ENCODE measurements around the gene GPR107. TPM values are rescaled to one million over a fixed set of nuclear protein-coding genes. Genes with fewer than 3 reads are reported as not detected.

Gene GPR107
- total and polyA plus RNA-seq, 2 experiments from 2014 or later = 8.0 to 18.9 TPM

DNA sequence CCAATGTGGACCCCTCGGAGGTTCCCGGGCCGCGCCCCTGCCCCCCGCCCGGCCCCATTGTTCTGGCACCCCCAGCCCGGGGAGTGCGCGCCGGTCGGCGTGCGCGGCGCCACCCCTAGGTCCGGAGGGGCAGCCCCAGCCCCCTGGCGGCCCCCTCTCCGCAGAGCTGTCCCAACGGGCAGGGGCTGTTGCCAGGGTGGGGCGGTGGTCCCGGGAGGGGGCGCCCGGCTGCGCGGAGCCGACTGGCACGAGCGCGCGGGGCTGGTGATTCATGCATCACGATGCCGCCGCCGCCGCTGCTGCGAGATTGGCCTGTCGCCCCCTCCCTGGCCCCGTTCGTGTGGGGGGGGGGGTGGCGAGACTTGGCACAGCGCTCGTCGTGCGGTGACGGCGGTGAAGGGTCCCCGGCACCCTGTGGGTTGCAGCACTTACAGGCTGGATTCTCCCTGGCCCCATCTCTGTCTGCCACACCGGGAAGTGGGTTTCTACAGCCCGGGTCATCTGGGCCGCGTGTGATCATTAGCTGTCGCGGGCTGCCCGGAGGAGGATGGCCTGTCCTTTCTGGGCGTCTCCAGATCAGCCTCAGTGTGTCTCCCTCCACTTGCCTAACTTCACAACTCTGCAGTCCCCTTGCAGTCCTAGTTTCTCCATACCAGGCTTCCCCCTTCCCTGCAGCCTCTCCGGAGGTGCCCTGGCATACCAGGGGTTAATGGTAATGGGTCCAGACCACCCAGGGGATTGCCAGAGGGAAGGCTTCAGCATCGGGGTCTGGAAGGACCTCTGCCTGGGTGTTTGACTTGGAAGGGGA, 119.4 kb downstream of the GPR107 start:
- Histone ChIP-seq H3K9me2 (ENCODE audit: insufficient read depth) (no peaks in the 10 kb centered on the region), H3K27me3 (replicated peaks; ENCODE audit: insufficient read depth) (no peaks in the 10 kb centered on the region), H3K36me3 (ENCODE audit: low read depth) (no peaks in the 10 kb centered on the region), H2AFZ (peak overlapping the region; percentile 38), H3K27ac (peak overlapping the region; percentile 4; the same call in 1 of the 2 replicates), H3K9me3 (ENCODE audit: low read depth) (no peaks in the 10 kb centered on the region), H3K4me2 (ENCODE audit: unreplicated experiment) (peak overlapping the region; percentile 86), H3K4me3 (peak overlapping the region; percentile 83), H3K4me1 (ENCODE audit: insufficient read depth) (0 out of 2 replicates have a peak, but pooled peaks cover 6% of the 10 kb centered on the region), H3K9ac (peak overlapping the region; percentile 85), H3K79me2 (ENCODE audit: insufficient read depth) (peaks cover 51% of the 10 kb centered on the region), H3F3A (ENCODE audit: insufficient read depth) (no peaks in the 10 kb centered on the region), H4K20me1 (ENCODE audit: insufficient read depth) (no peaks in the 10 kb centered on the region)
- in situ Hi-C loops (cut with MboI) = no loop called here
- TF ChIP-seq EZH2phosphoT487 (IDR thresholded peaks at IDR 0.05; ENCODE audit: insufficient read depth, low read depth) (no peak), EZH2 (IDR thresholded peaks at IDR 0.05; ENCODE audit: insufficient read depth, poor library complexity, severe bottlenecking) (no peak)
- DNase-seq = peak; percentile 68
- 1 to 2% methylated on average over 24 to 42 of the region's 57 CpGs for WGBS, 2 experiments (ENCODE audit: low coverage in 1 of 2, low lambda C conversion rate in 2 of 2, missing lambda C conversion rate in 2 of 2)

DNA sequence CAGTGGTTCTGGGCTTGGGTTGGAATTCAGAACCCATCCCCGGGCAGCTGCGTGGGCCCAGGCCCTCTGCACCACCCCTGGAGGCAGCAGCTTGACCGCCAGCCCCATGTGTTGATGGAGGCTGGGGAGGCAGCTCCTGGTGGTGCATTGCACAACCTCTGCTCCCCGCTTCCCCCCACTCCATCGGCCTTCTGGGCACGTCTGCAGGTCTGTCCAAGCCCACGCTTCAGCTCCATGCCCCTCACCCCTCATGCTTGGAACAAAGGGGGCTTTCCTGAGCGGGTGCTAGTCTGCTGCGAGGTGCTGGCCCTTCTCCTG, 119.9 kb downstream of the GPR107 start:
- peaks cover 56% of the 10 kb centered on the region for H3K79me2 ChIP-seq (ENCODE audit: insufficient read depth)
- 26 to 39% methylated on average over 8 to 9 of the region's 9 CpGs for WGBS, 2 experiments (ENCODE audit: low coverage in 1 of 2, low lambda C conversion rate in 2 of 2, missing lambda C conversion rate in 2 of 2)
- H3K27ac ChIP-seq = 0 out of 2 replicates have a peak overlapping the region, but pooled peaks have one; percentile 4
- peak overlapping the region; percentile 85 for H3K9ac ChIP-seq
- TF ChIP-seq EZH2 (IDR thresholded peaks at IDR 0.05; ENCODE audit: insufficient read depth, poor library complexity, severe bottlenecking) (no peak), EZH2phosphoT487 (IDR thresholded peaks at IDR 0.05; ENCODE audit: insufficient read depth, low read depth) (no peak)
- peak overlapping the region; percentile 83 for H3K4me3 ChIP-seq
- H2AFZ ChIP-seq = peak overlapping the region; percentile 38; the same call in 1 of the 2 replicates
- no peaks in the 10 kb centered on the region for H3K9me2 ChIP-seq (ENCODE audit: insufficient read depth)
- 0 out of 2 replicates have a peak, but pooled peaks cover 6% of the 10 kb centered on the region for H3K4me1 ChIP-seq (ENCODE audit: insufficient read depth)
- H3K4me2 ChIP-seq (ENCODE audit: unreplicated experiment) = peak overlapping the region; percentile 86
- in situ Hi-C loops (cut with MboI) = no loop called here
- peak; percentile 63 for DNase-seq
- H3K9me3 ChIP-seq (ENCODE audit: low read depth) = no peaks in the 10 kb centered on the region
- H3K27me3 ChIP-seq (replicated peaks; ENCODE audit: insufficient read depth) = no peaks in the 10 kb centered on the region
- no peaks in the 10 kb centered on the region for H3K36me3 ChIP-seq (ENCODE audit: low read depth)
- H4K20me1 ChIP-seq (ENCODE audit: insufficient read depth) = no peaks in the 10 kb centered on the region
- no peaks in the 10 kb centered on the region for H3F3A ChIP-seq (ENCODE audit: insufficient read depth)

DNA sequence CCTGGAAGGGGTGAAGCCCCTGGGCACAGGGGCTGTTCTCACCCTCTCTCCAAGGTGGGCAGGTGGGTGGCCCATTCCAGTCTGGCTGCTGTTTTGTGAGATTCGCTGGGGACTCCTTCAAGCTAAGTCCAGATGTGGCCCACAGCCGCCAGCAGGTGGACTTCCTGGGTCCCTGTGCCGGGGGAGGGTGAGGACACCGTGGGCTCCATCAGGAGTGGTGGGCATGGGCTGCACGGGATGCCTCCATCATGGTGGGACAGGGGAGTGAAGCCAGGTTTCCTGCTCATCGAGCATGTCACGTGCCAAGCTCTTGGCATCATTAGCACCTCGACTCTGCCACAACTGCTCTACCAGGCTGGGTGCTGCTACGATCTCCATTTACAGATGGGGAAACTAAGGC, 120.3 kb downstream of the GPR107 start:
- Histone ChIP-seq H3K36me3 (ENCODE audit: low read depth) (no peaks in the 10 kb centered on the region), H3F3A (ENCODE audit: insufficient read depth) (peaks cover 2% of the 10 kb centered on the region; the same call in 1 of the 2 replicates), H3K27ac (no peak overlapping the region), H3K27me3 (replicated peaks; ENCODE audit: insufficient read depth) (no peaks in the 10 kb centered on the region), H3K4me1 (ENCODE audit: insufficient read depth) (0 out of 2 replicates have a peak, but pooled peaks cover 6% of the 10 kb centered on the region), H3K79me2 (ENCODE audit: insufficient read depth) (peaks cover 57% of the 10 kb centered on the region), H3K9ac (peak overlapping the region; percentile 85), H4K20me1 (ENCODE audit: insufficient read depth) (no peaks in the 10 kb centered on the region), H3K9me2 (ENCODE audit: insufficient read depth) (no peaks in the 10 kb centered on the region), H3K9me3 (ENCODE audit: low read depth) (no peaks in the 10 kb centered on the region), H3K4me3 (peak overlapping the region; percentile 83), H3K4me2 (ENCODE audit: unreplicated experiment) (peak overlapping the region; percentile 86), H2AFZ (no peak overlapping the region)
- WGBS, 2 experiments (ENCODE audit: low coverage in 1 of 2, low lambda C conversion rate in 2 of 2, missing lambda C conversion rate in 2 of 2) = 75 to 78% methylated on average over 9 of the region's 9 CpGs
- no peak for DNase-seq
- TF ChIP-seq EZH2phosphoT487 (IDR thresholded peaks at IDR 0.05; ENCODE audit: insufficient read depth, low read depth) (no peak), EZH2 (IDR thresholded peaks at IDR 0.05; ENCODE audit: insufficient read depth, poor library complexity, severe bottlenecking) (no peak)
- in situ Hi-C loops (cut with MboI) = no loop called here

DNA sequence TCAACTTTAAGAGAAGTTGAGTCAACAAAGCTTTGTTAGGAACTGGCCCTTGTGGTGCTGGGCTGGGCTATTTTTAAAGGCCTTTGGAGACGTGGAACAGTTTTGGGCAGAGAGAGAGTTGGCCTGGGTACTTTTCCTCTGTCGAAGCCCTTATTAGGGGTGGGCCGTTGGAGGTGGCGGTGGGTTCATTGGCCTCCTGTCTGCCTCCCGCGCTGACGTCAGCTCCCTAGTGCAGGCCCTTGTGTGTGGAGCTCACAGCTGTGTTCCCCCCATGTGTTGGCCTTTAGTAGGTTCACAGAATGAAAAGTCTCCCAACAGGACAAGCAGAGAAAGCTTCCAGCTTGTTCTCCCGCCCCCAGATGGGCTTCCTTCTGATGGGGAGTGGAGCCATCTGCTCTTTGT, 121.2 kb downstream of the GPR107 start:
- TF ChIP-seq EZH2 (IDR thresholded peaks at IDR 0.05; ENCODE audit: insufficient read depth, poor library complexity, severe bottlenecking) (no peak), EZH2phosphoT487 (IDR thresholded peaks at IDR 0.05; ENCODE audit: insufficient read depth, low read depth) (no peak)
- Histone ChIP-seq H3K27ac (no peak overlapping the region), H3K4me3 (no peak overlapping the region), H3K4me1 (ENCODE audit: insufficient read depth) (0 out of 2 replicates have a peak, but pooled peaks cover 6% of the 10 kb centered on the region), H3K27me3 (replicated peaks; ENCODE audit: insufficient read depth) (no peaks in the 10 kb centered on the region), H3K36me3 (ENCODE audit: low read depth) (no peaks in the 10 kb centered on the region), H3F3A (ENCODE audit: insufficient read depth) (peaks cover 9% of the 10 kb centered on the region; the same call in 1 of the 2 replicates), H3K79me2 (ENCODE audit: insufficient read depth) (peaks cover 66% of the 10 kb centered on the region), H3K4me2 (ENCODE audit: unreplicated experiment) (no peak overlapping the region), H4K20me1 (ENCODE audit: insufficient read depth) (no peaks in the 10 kb centered on the region), H2AFZ (no peak overlapping the region), H3K9me2 (ENCODE audit: insufficient read depth) (no peaks in the 10 kb centered on the region), H3K9me3 (ENCODE audit: low read depth) (no peaks in the 10 kb centered on the region), H3K9ac (no peak overlapping the region)
- in situ Hi-C loops (cut with MboI) = no loop called here
- no peak for DNase-seq
- 60 to 69% methylated on average over 8 of the region's 8 CpGs for WGBS, 2 experiments (ENCODE audit: low coverage in 1 of 2, low lambda C conversion rate in 2 of 2, missing lambda C conversion rate in 2 of 2)

All from GM23248 (cell line).